ENCODE measurements around the gene AUTS2.

The AUTS2 gene

GRCh38 chr7:70836946-70837345 lies 1238.7 kb downstream of the AUTS2 start:
- DNase-seq: no peak

- no peak for DNase-seq
Measured at GRCh38 chr7:70837589-70837988, 1239.3 kb downstream of the AUTS2 start.

GRCh38 chr7:70838292-70838907 lies 1240.1 kb downstream of the AUTS2 start:
- DNase-seq: no peak
